ENCODE measurements around the gene MBD2. TPM values are rescaled to one million over a fixed set of nuclear protein-coding genes. Genes with fewer than 3 reads are reported as not detected.

Gene MBD2
- total RNA-seq, 2 donors from 2014 or later: 24.3 to 32.0 TPM

DNA sequence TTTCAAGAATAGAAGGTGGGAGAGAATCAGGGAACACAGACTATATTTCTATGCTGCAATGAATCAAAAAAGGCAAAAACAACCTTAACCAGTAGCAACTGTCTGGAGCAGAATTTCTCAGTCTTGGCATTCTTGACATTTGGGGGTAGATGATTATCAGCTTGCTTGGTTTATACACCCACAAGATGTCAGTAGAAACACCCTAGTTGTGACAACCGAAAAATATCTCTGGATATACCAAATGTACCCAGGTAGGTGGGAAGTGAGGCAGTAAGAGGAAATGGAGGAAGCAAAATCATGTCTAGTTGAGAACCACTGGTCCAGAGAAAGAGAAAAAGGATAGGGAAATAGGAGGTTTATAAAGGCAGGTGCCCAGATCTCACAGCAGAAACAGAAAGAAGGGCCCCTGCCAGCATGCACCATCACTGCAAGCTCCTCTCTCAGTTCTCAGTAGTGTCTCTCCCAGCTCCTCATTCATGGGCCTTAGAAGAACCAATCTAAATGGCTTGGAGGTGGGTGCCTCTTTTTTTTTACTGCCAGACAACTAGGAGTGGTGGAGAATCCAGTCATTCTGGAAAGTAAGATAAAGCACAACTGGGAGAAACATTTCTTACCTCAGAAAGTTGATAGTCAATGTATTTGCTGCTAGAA, 50.4 kb downstream of the MBD2 start:
- H3K27ac ChIP-seq: no peak overlapping the region
- no peak overlapping the region for H3K4me3 ChIP-seq
- no peaks in the 10 kb centered on the region for H3K36me3 ChIP-seq
- H3K9me3 ChIP-seq: no peaks in the 10 kb centered on the region
- H3K27me3 ChIP-seq: no peaks in the 10 kb centered on the region
- H3K4me1 ChIP-seq: peaks cover 0 to 32% of the 10 kb centered on the region in 2 donors
- DNase-seq (ENCODE audit: low spot score): no peak
- TF ChIP-seq, protein P1, sequence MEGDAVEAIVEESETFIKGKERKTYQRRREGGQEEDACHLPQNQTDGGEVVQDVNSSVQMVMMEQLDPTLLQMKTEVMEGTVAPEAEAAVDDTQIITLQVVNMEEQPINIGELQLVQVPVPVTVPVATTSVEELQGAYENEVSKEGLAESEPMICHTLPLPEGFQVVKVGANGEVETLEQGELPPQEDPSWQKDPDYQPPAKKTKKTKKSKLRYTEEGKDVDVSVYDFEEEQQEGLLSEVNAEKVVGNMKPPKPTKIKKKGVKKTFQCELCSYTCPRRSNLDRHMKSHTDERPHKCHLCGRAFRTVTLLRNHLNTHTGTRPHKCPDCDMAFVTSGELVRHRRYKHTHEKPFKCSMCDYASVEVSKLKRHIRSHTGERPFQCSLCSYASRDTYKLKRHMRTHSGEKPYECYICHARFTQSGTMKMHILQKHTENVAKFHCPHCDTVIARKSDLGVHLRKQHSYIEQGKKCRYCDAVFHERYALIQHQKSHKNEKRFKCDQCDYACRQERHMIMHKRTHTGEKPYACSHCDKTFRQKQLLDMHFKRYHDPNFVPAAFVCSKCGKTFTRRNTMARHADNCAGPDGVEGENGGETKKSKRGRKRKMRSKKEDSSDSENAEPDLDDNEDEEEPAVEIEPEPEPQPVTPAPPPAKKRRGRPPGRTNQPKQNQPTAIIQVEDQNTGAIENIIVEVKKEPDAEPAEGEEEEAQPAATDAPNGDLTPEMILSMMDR (IDR thresholded peaks at IDR 0.05): no peak

DNA sequence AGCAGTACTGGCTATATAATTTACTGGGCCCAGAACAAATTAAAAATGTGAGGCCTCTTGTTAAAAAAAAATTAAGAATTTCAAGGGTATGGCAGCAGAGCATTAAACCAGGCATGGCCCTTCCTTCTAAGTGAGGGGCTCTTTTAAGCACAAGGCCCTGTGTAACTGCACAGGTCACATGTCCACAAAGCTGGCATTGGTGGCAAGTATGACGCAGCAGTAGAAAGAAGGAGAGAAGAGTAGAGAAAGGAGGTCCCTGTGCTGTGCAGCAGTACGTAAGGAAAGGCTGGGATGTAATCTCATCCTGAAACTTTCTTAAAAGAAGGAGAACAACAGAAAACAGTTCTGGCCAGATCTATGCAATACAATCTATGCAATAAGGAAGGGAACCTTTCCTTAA, 51.2 kb downstream of the MBD2 start:
- DNase-seq (ENCODE audit: low spot score): no peak
- Histone ChIP-seq H3K4me1 (peaks cover 0 to 38% of the 10 kb centered on the region in 2 donors), H3K27me3 (no peaks in the 10 kb centered on the region), H3K9me3 (no peaks in the 10 kb centered on the region), H3K27ac (no peak overlapping the region), H3K4me3 (no peak overlapping the region), H3K36me3 (no peaks in the 10 kb centered on the region)
- TF ChIP-seq, protein P1 (IDR thresholded peaks at IDR 0.05): no peak

DNA sequence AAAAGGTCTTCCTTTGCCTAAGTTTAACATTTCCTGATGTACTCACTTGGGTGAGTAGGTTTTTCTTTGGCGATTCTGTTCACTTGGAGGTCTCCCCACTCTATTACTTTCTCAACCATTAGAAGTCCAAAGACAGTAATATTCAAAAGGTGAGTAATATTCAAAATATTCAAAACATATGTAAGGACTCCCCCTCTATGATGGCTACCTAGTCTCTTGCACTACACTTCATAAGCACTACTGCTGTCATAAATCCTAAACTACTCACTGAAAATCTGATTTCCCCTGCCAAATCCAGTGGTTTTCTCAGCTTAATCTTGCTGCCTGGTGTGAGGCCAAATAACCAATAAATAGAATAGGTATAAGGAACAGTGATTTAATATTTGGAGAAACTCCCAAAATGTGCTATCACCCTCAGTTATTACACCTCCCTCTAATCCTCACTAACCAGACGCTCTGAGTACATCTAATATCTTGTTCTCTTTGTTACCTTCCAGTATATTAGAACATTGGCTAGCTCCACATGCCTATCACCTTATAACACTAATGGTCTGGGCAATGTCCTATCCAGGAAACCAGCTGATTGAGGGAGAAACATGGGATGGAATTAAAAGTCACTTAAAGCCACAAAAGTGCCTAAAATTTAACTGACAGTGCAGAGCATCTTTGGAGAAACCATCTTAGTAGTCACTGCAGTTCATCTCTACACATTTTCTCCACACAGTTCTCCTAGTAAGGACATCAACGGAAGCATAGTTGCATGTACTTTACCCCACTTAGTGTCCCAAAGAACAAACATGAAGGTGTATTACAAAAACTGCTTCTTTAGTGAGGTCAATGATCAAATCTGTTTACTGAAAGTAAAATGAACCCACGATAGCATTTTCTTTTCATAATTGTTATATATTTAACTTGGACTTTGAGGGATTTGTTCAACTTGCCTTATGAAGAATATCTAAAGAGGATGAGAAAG, 54.8 kb downstream of the MBD2 start:
- Histone ChIP-seq H3K4me1 (peaks cover 0 to 30% of the 10 kb centered on the region in 2 donors), H3K36me3 (peaks cover 12% of the 10 kb centered on the region), H3K27me3 (no peaks in the 10 kb centered on the region), H3K4me3 (no peak overlapping the region), H3K27ac (no peak overlapping the region), H3K9me3 (no peaks in the 10 kb centered on the region)
- TF ChIP-seq, protein P1 (IDR thresholded peaks at IDR 0.05): no peak
- no peak for DNase-seq (ENCODE audit: low spot score)

DNA sequence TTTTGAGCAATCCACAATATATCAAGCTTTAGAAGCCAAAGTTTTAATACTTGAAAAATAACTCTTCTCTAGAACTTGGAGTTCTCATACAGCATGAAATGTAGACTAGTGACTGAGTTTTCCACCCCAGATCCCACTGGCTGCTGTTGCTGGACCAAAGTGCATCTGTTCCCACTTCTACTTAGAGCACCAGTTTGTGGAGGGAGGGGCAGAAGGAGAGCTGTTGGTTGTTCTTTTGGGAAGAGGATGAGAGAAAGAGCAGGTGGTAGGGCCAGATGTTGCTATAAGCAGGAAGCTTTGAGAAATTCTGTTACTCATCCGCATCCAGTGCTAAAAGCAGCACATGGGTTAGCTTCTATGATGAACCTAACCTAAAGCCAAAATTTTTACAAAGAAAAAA, 59.0 kb downstream of the MBD2 start:
- TF ChIP-seq, protein P1 (IDR thresholded peaks at IDR 0.05): no peak
- Histone ChIP-seq H3K27ac (no peak overlapping the region), H3K4me3 (no peak overlapping the region), H3K27me3 (no peaks in the 10 kb centered on the region), H3K4me1 (peaks cover 0 to 16% of the 10 kb centered on the region in 2 donors), H3K9me3 (no peaks in the 10 kb centered on the region), H3K36me3 (peaks cover 32% of the 10 kb centered on the region)
- DNase-seq (ENCODE audit: low spot score): no peak

DNA sequence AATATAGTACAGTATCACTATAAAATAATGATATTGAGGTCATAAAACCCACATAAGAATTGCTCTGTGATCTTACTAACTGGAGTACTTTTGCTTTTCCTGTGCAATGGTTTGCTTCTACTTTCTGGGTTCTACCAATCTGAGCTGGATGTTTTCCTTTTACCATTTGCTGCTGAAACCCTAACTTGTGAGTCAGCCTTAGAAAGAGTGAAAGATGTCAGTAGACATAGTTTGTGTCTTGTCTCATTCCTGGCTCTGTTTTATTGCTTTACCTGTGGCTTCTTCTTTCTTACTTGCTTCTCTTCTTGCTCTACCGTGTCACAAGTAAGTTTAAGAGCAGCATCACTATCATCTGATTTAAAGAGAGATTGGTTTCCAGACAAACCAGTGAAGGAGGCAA, 61.0 kb downstream of the MBD2 start:
- DNase-seq (ENCODE audit: low spot score): no peak
- Histone ChIP-seq H3K27ac (no peak overlapping the region), H3K36me3 (peaks cover 46% of the 10 kb centered on the region), H3K4me3 (no peak overlapping the region), H3K27me3 (no peaks in the 10 kb centered on the region), H3K4me1 (peaks cover 0 to 3% of the 10 kb centered on the region in 2 donors), H3K9me3 (no peaks in the 10 kb centered on the region)
- TF ChIP-seq, protein P1 (IDR thresholded peaks at IDR 0.05): no peak
